ENCODE data around the gene STRBP.

GRCh38 chr9:123087359-123087888, 181.0 kb downstream of the STRBP start:
- no peak for TF ChIP-seq POLR2A (IDR thresholded peaks at IDR 0.05)
- TF ChIP-seq CTCF (IDR thresholded peaks at IDR 0.05), result no peak
